Fibroblast of pulmonary artery (primary cell): Measurements from ENCODE around the gene TNIK.
"Not testable (repeated sequence)": the region's sequence is repeated elsewhere in the genome, so short reads cannot be mapped to it uniquely, and the experiment has no call there.

Source experiments
- DNase-seq: peaks from one replicate; pipeline ENCODE4 v3.0.0-alpha.2; 2010; ENCODE audit warnings: low read depth
- H3K4me3 ChIP-seq: replicated peaks from 2 replicates; pipeline ENCODE4 v1.5.1; 2011; ENCODE audit warnings: low read depth, mild to moderate bottlenecking, control low read depth, low read length, moderate library complexity
- TF ChIP-seq, protein P1 (sequence below): IDR thresholded peaks from 2 replicates; pipeline ENCODE4 v1.5.1; 2011; ENCODE audit warnings: mild to moderate bottlenecking, control low read depth, low read length, inconsistent platforms; ENCODE audit errors: missing control alignments

TNIK gene

GRCh38 chr3:171307988-171308387 lies 152.2 kb downstream of the TNIK start:
- no peak for DNase-seq
- no peak overlapping the region for H3K4me3 ChIP-seq
- TF ChIP-seq, protein P1, sequence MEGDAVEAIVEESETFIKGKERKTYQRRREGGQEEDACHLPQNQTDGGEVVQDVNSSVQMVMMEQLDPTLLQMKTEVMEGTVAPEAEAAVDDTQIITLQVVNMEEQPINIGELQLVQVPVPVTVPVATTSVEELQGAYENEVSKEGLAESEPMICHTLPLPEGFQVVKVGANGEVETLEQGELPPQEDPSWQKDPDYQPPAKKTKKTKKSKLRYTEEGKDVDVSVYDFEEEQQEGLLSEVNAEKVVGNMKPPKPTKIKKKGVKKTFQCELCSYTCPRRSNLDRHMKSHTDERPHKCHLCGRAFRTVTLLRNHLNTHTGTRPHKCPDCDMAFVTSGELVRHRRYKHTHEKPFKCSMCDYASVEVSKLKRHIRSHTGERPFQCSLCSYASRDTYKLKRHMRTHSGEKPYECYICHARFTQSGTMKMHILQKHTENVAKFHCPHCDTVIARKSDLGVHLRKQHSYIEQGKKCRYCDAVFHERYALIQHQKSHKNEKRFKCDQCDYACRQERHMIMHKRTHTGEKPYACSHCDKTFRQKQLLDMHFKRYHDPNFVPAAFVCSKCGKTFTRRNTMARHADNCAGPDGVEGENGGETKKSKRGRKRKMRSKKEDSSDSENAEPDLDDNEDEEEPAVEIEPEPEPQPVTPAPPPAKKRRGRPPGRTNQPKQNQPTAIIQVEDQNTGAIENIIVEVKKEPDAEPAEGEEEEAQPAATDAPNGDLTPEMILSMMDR, result no peak

DNA sequence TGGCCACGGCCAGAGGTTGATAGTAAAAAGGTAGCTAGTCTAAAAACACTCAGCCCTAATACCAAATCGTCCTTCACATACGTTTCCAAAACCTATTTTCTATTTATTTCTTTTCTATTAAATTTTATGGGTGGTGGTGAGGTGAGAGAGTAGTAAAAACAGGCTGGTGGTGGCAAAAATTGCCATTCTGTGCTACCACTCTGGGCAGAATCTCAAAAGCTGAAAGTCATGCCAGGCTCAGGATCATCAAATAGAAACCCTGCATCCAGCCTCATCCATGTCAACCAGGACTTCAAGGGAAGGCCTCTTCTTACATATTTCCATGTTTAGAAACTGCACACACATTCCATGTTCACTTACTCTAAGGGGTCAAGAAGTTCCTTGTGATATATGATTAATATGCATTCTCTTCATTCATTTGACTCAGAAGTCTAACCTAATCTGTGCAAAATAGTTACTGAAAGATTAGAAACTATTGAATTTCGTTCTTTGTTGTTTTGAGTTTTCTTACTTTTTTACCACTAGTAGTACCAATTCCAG lies 153.1 kb downstream of the TNIK start:
- DNase-seq, result no peak
- TF ChIP-seq, protein P1, result no peak
- H3K4me3 ChIP-seq, result no peak overlapping the region

DNA sequence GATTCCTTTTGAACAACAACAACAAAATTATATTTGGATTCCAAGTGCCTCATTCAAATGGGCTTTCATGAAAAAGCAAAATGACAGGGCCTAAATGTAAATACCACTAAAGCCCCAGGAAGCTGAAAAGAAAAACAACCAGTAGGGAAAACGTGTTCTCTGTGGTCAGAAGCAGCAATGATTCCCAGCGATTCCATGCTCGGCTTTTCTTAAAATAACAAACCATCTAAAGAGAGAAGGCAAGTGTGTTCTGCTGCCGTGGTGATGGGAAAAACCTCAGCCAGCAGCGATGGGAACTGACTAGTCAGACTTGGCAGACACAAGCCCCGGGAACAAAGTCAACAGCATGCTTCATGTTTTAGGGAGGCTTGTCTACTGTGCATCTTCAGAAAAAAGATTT lies 153.6 kb downstream of the TNIK start:
- H3K4me3 ChIP-seq, result peak overlapping the region; percentile 0
- TF ChIP-seq, protein P1, result no peak
- DNase-seq, result peak; percentile 95

- not testable (repeated sequence) for DNase-seq, H3K4me3 ChIP-seq
Observed at GRCh38 chr3:171305823-171306222, 154.4 kb downstream of the TNIK start.

GRCh38 chr3:171304498-171304897 lies 155.7 kb downstream of the TNIK start:
- not testable (repeated sequence) for DNase-seq, H3K4me3 ChIP-seq

- not testable (repeated sequence) for H3K4me3 ChIP-seq, DNase-seq
Observed at GRCh38 chr3:171304017-171304416, 156.2 kb downstream of the TNIK start.

GRCh38 chr3:171301998-171302397 lies 158.2 kb downstream of the TNIK start:
- no peak for DNase-seq
- TF ChIP-seq, protein P1, result no peak
- H3K4me3 ChIP-seq, result no peak overlapping the region

DNA sequence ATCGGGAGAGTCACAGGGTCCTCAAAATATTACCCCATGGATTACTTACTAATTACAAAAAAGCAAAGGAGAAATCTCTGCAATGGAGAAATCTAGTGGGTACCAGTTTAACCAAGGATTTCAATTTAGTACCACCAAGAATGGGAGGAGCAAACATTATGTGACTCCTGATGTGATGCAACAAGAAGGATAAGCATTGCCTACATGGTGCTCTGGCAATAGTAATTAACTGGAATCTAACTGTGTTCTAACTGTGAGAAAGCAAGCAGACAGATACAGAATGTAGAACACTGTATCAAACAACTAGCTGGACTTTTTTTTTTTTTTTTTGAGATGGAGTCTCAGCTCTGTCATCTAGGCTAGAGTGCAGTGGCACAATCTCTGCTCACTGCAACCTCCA lies 159.2 kb downstream of the TNIK start:
- no peak for DNase-seq
- H3K4me3 ChIP-seq, result no peak overlapping the region
- TF ChIP-seq, protein P1, result no peak

DNA sequence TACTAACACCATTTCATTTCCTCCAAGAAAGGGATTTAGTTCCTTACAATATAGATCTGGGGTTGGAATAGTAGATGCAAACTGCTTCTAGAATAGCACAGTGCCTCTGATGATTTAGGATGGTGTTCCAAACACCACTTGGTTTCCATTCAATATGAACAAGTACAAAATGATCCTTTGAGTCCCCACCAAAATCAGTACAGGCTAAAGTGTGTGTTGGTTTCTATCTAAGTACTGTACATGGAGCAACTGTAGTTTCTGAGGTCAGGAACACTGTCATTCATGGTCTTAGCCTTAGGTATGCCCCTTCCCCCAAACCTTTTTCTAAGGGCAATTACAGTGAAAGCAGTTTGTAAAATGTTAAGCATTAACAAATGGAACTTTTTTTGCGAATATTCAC lies 162.3 kb downstream of the TNIK start:
- no peak overlapping the region for H3K4me3 ChIP-seq
- TF ChIP-seq, protein P1, result no peak
- DNase-seq, result no peak
